ENCODE measurements around the gene ROCK1.

The ROCK1 gene

GRCh38 chr18:20997371-20997770, 114.2 kb downstream of the ROCK1 start:
- H3K4me1 ChIP-seq (ENCODE audit: insufficient read depth, low read length, poor library complexity, severe bottlenecking) = no peaks in the 10 kb centered on the region
- no peaks in the 10 kb centered on the region for H3K9me3 ChIP-seq (ENCODE audit: insufficient read depth, low read depth, low read length)
- no peak overlapping the region for H2AFZ ChIP-seq (ENCODE audit: low read length)
- no peak overlapping the region for H3K4me3 ChIP-seq (ENCODE audit: low read length, poor library complexity, severe bottlenecking)
- TF ChIP-seq EZH2phosphoT487 (IDR thresholded peaks at IDR 0.05; ENCODE audit: borderline replicate concordance) = no peak
- TF ChIP-seq CTCF (conservative IDR thresholded peaks at IDR 0.05; ENCODE audit: low read length) = no peak
- H3F3A ChIP-seq (ENCODE audit: low read depth) = no peaks in the 10 kb centered on the region
- H3K4me2 ChIP-seq (ENCODE audit: low read depth, low read length, poor library complexity, severe bottlenecking) = no peak overlapping the region
- peaks cover 31% of the 10 kb centered on the region for H4K20me1 ChIP-seq (ENCODE audit: insufficient read depth, low read length, poor library complexity, severe bottlenecking)
- H3K36me3 ChIP-seq (ENCODE audit: insufficient read depth, low read length) = peaks cover 35% of the 10 kb centered on the region; the same call in 1 of the 2 replicates
- no peaks in the 10 kb centered on the region for H3K9me2 ChIP-seq (replicated peaks; ENCODE audit: low read depth, low read length)
- peaks cover 16% of the 10 kb centered on the region; the same call in 1 of the 2 replicates for H3K79me2 ChIP-seq (ENCODE audit: insufficient read depth, low read length)
- H3K27me3 ChIP-seq (ENCODE audit: insufficient read depth, low read length, poor library complexity, severe bottlenecking) = no peaks in the 10 kb centered on the region
- no peak overlapping the region for H3K9ac ChIP-seq (ENCODE audit: low read depth, low read length, poor library complexity, severe bottlenecking)

- H3K9me3 ChIP-seq (ENCODE audit: insufficient read depth, low read depth, low read length) = no peaks in the 10 kb centered on the region
- H3K27me3 ChIP-seq (ENCODE audit: insufficient read depth, low read length, poor library complexity, severe bottlenecking) = no peaks in the 10 kb centered on the region
- no peak overlapping the region for H3K4me3 ChIP-seq (ENCODE audit: low read length, poor library complexity, severe bottlenecking)
- no peak for TF ChIP-seq EZH2phosphoT487 (IDR thresholded peaks at IDR 0.05; ENCODE audit: borderline replicate concordance)
- TF ChIP-seq CTCF (conservative IDR thresholded peaks at IDR 0.05; ENCODE audit: low read length) = no peak
- no peaks in the 10 kb centered on the region for H3K9me2 ChIP-seq (replicated peaks; ENCODE audit: low read depth, low read length)
- no peak overlapping the region for H3K4me2 ChIP-seq (ENCODE audit: low read depth, low read length, poor library complexity, severe bottlenecking)
- peaks cover 38% of the 10 kb centered on the region; the same call in 1 of the 2 replicates for H3K36me3 ChIP-seq (ENCODE audit: insufficient read depth, low read length)
- H3K79me2 ChIP-seq (ENCODE audit: insufficient read depth, low read length) = peaks cover 16% of the 10 kb centered on the region; the same call in 1 of the 2 replicates
- no peak overlapping the region for H3K9ac ChIP-seq (ENCODE audit: low read depth, low read length, poor library complexity, severe bottlenecking)
- H2AFZ ChIP-seq (ENCODE audit: low read length) = no peak overlapping the region
- peaks cover 31% of the 10 kb centered on the region for H4K20me1 ChIP-seq (ENCODE audit: insufficient read depth, low read length, poor library complexity, severe bottlenecking)
- no peaks in the 10 kb centered on the region for H3K4me1 ChIP-seq (ENCODE audit: insufficient read depth, low read length, poor library complexity, severe bottlenecking)
- no peaks in the 10 kb centered on the region for H3F3A ChIP-seq (ENCODE audit: low read depth)
Observed at GRCh38 chr18:20996418-20996817, 115.2 kb downstream of the ROCK1 start.

GRCh38 chr18:20988726-20989125, 122.9 kb downstream of the ROCK1 start:
- H3K36me3 ChIP-seq (ENCODE audit: insufficient read depth, low read length) = peaks cover 91% of the 10 kb centered on the region

More at GRCh38 chr18:20988726-20989125, 122.9 kb downstream of the ROCK1 start:
- H3F3A ChIP-seq (ENCODE audit: low read depth) = no peaks in the 10 kb centered on the region
- H3K79me2 ChIP-seq (ENCODE audit: insufficient read depth, low read length) = no peaks in the 10 kb centered on the region
- no peaks in the 10 kb centered on the region for H4K20me1 ChIP-seq (ENCODE audit: insufficient read depth, low read length, poor library complexity, severe bottlenecking)
- TF ChIP-seq CTCF (conservative IDR thresholded peaks at IDR 0.05; ENCODE audit: low read length) (no peak), EZH2phosphoT487 (IDR thresholded peaks at IDR 0.05; ENCODE audit: borderline replicate concordance) (no peak)
- no peak overlapping the region for H2AFZ ChIP-seq (ENCODE audit: low read length)
- no peaks in the 10 kb centered on the region for H3K27me3 ChIP-seq (ENCODE audit: insufficient read depth, low read length, poor library complexity, severe bottlenecking)
- H3K4me1 ChIP-seq (ENCODE audit: insufficient read depth, low read length, poor library complexity, severe bottlenecking) = no peaks in the 10 kb centered on the region
- no peaks in the 10 kb centered on the region for H3K9me3 ChIP-seq (ENCODE audit: insufficient read depth, low read depth, low read length)
- no peak overlapping the region for H3K4me3 ChIP-seq (ENCODE audit: low read length, poor library complexity, severe bottlenecking)
- no peak overlapping the region for H3K4me2 ChIP-seq (ENCODE audit: low read depth, low read length, poor library complexity, severe bottlenecking)
- H3K9me2 ChIP-seq (replicated peaks; ENCODE audit: low read depth, low read length) = no peaks in the 10 kb centered on the region
- H3K9ac ChIP-seq (ENCODE audit: low read depth, low read length, poor library complexity, severe bottlenecking) = no peak overlapping the region

All from Loucy (cell line).